Transverse colon (tissue), 4 donors: ENCODE data around the gene PNO1. TPM values are rescaled to one million over a fixed set of nuclear protein-coding genes. Genes with fewer than 3 reads are reported as not detected.

Experiments
- DNase-seq: peaks from one replicate; pipeline ENCODE4 v3.0.0-alpha.2; 2019
- H3K27ac ChIP-seq, 4 donors: fragments of 200-600 bp; sonication (generic); 2 replicates each; pipeline ENCODE4 v1.5.1; 2016 to 2018; ENCODE audit warnings: inconsistent platforms in 4 of 4
- H3K27me3 ChIP-seq: fragments of 200-600 bp; sonication (generic); 2 replicates; pipeline ENCODE4 v1.5.1; 2017; ENCODE audit warnings: inconsistent platforms
- H3K36me3 ChIP-seq, 4 donors: fragments of 200-600 bp; sonication (generic); 2 replicates each; pipeline ENCODE4 v1.5.1; 2017 to 2019; ENCODE audit warnings: inconsistent platforms in 4 of 4
- H3K4me1 ChIP-seq, 4 donors: fragments of 200-600 bp; sonication (generic); 2 replicates each; pipeline ENCODE4 v1.5.1; 2017 to 2020; ENCODE audit warnings: inconsistent platforms in 4 of 4
- H3K4me3 ChIP-seq, 4 donors: fragments of 200-600 bp; sonication (generic); 1 replicate in 1 of 4; 2 replicates in 3 of 4; pipeline versions ENCODE4 v1.5.1 to v1.6.1; 2017 to 2019; ENCODE audit warnings: inconsistent platforms in 4 of 4
- H3K9me3 ChIP-seq, 2 donors: fragments of 200-600 bp; sonication (generic); 2 replicates each; pipeline ENCODE4 v1.5.1; 2017 to 2019; ENCODE audit warnings: inconsistent platforms in 2 of 2
- EP300 ChIP-seq: sonication (generic); formaldehyde crosslinking; IDR thresholded peaks from one replicate; pipeline ENCODE4 v1.6.1; 2017; ENCODE audit warnings: antibody characterized with exemption, low read depth
- POLR2A ChIP-seq: fragments of 450-650 bp; IDR thresholded peaks from one replicate; pipeline ENCODE4 v1.6.1; 2016; ENCODE audit warnings: antibody characterized with exemption, mild to moderate bottlenecking, moderate library complexity
- POLR2AphosphoS5 ChIP-seq, 3 donors: sonication (generic); formaldehyde crosslinking; IDR thresholded peaks; one replicate each; pipeline ENCODE4 v1.6.1; 2016; ENCODE audit warnings: antibody characterized with exemption in 3 of 3
- WGBS, 2 donors: methylation state at CpG; one replicate each; pipeline ENCODE4 v1.1.5; 2018; ENCODE audit warnings: low coverage in 1 of 2; 5-methylcytosine and 5-hydroxymethylcytosine counted together
- in situ Hi-C, 4 donors: fragments of 200-750 bp; cut with MboI; loops; one replicate each; pipeline versions ENCODE4 v1.15.0 to v1.15.1; 2017; ENCODE audit warnings: low sequenced_read_pairs in 3 of 4, low pct_ligation_motif_present in 1 of 4, low pct_unique_long_range_greater_than_20kb in 1 of 4
- intact Hi-C: fragments of 100-400 bp; cut with DNase I; formaldehyde crosslinking; loops from one replicate; pipeline ENCODE4 v1.15.1; 2023; ENCODE audit warnings: low total_unique reads
- total RNA-seq, 4 donors: library from RNA; depleted of rRNA; stranded (reverse); fragments of >200 nt; gene quantifications; one replicate each; pipeline ENCODE4 v1.1.0, GENCODE V29; 2016
- TF ChIP-seq, protein P1 (sequence below), 5 experiments: fragments of 200-600 bp in 3 of 5; fragments of 450-650 bp in 2 of 5; sonication (generic) in 3 of 5; IDR thresholded peaks; 1 replicate in 2 of 5; 2 replicates in 3 of 5; pipeline ENCODE4 v1.5.1; 2016 to 2017; ENCODE audit warnings: antibody characterized with exemption in 5 of 5, inconsistent platforms in 3 of 5, mild to moderate bottlenecking in 2 of 5, moderate library complexity in 1 of 5

Gene PNO1
- total RNA-seq, 4 donors from 2014 or later: 1.9 to 20.9 (median 7.4) TPM

DNA sequence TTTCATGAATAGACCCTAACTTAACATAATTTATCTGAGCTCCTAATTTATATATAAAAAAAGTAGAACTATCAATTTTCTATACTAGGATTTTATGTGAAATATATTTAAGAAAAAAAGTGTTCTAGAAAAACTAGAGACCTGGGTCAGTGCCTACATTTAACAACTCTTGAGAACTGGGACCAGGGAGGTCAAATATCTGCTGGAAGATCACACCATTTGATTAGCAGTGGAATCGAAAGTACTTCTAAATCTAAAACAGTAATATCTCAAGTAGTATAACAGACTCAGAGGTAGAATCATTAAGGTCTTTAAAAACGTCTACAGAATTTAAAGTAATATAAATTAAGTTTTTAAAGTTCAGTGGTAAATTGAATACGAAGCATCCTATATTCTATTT is 60.0 kb downstream of the PNO1 start:
- no peak overlapping the region for H3K4me3 ChIP-seq
- in situ Hi-C loops: no loop called here
- TF ChIP-seq POLR2AphosphoS5 (IDR thresholded peaks at IDR 0.05) (no peak), EP300 (no peak), POLR2A (no peak)
- TF ChIP-seq, protein P1, sequence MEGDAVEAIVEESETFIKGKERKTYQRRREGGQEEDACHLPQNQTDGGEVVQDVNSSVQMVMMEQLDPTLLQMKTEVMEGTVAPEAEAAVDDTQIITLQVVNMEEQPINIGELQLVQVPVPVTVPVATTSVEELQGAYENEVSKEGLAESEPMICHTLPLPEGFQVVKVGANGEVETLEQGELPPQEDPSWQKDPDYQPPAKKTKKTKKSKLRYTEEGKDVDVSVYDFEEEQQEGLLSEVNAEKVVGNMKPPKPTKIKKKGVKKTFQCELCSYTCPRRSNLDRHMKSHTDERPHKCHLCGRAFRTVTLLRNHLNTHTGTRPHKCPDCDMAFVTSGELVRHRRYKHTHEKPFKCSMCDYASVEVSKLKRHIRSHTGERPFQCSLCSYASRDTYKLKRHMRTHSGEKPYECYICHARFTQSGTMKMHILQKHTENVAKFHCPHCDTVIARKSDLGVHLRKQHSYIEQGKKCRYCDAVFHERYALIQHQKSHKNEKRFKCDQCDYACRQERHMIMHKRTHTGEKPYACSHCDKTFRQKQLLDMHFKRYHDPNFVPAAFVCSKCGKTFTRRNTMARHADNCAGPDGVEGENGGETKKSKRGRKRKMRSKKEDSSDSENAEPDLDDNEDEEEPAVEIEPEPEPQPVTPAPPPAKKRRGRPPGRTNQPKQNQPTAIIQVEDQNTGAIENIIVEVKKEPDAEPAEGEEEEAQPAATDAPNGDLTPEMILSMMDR (IDR thresholded peaks at IDR 0.05): no peak

DNA sequence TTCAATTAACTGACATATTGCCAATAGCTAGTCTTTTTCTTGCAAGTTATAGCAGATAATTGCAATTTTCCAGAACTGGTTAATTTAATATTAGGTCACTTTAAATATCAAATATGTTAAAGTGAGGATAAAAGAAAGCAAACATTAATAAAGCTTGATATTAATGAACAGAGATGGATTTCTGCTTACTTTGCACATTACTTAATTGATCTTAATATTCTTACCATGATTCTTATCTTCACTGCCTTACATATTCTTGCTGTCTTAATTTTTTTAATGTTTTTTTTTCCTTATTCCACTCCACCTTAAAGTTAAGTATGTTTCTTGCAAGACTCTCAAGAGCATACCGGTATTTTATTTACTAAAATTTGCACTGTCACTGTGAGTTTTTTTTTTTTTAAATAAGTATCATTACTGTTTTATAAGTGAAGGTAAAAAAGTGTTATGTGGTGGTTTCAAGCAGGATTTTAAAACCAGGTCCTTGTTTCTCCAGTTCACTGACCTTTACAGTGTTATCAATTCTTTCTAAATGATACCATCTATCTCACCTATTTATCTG is 60.7 kb downstream of the PNO1 start:
- intact Hi-C loops: no loop called here
- 29 to 56% methylated on average over 1 of the region's 1 CpG for WGBS, 2 donors
- in situ Hi-C loops: no loop called here
- TF ChIP-seq POLR2AphosphoS5 (IDR thresholded peaks at IDR 0.05) (no peak), POLR2A (no peak), EP300 (no peak)
- TF ChIP-seq, protein P1 (IDR thresholded peaks at IDR 0.05): no peak
- Histone ChIP-seq H3K27ac (no peak overlapping the region), H3K9me3 (no peaks in the 10 kb centered on the region), H3K4me1 (peaks cover 6 to 61% (median 20%) of the 10 kb centered on the region in 4 donors), H3K4me3 (no peak overlapping the region), H3K36me3 (peaks cover 0 to 5% (median 0%) of the 10 kb centered on the region in 4 donors), H3K27me3 (no peaks in the 10 kb centered on the region)
- DNase-seq: no peak

More for the DNA sequence above, 60.0 kb downstream of the PNO1 start:
- H3K4me1 ChIP-seq: peaks cover 6 to 55% (median 18%) of the 10 kb centered on the region in 4 donors
- H3K9me3 ChIP-seq: no peaks in the 10 kb centered on the region
- no peak for DNase-seq
- peaks cover 0 to 5% (median 0%) of the 10 kb centered on the region in 4 donors for H3K36me3 ChIP-seq
- 59 to 78% methylated on average over 3 of the region's 3 CpGs for WGBS, 2 donors
- intact Hi-C loops: no loop called here
- H3K27me3 ChIP-seq: no peaks in the 10 kb centered on the region
- H3K27ac ChIP-seq: no peak overlapping the region

DNA sequence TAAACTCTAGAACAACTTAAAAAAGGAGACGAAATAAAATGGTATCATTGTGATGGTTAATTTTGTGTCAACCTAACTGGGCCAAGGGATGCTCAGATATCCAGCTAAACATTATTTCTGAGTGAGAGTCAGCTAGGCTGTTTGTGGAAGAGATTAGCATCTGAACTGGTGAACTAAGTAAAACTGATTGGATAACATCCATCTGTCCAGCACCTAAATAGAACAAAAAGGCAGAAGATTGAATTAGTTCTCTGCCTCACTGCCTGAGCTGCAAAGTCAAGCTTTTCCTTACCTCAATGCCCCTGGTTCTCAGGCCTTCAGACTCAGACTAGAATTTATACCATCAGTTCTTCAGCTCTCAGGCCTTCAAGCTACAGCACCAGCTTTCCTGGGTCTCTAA is 64.6 kb downstream of the PNO1 start:
- H3K4me1 ChIP-seq: peaks cover 0 to 75% (median 30%) of the 10 kb centered on the region in 4 donors
- H3K9me3 ChIP-seq: no peaks in the 10 kb centered on the region
- DNase-seq: no peak
- TF ChIP-seq, protein P1 (IDR thresholded peaks at IDR 0.05): no peak
- TF ChIP-seq POLR2AphosphoS5 (IDR thresholded peaks at IDR 0.05) (no peak), EP300 (no peak)
- WGBS, 2 donors: 92% methylated on average over 1 of the region's 1 CpG
- no peak overlapping the region for H3K4me3 ChIP-seq
- H3K36me3 ChIP-seq: no peaks in the 10 kb centered on the region
- intact Hi-C loops (no loop called here), in situ Hi-C loops (no loop called here)
- H3K27ac ChIP-seq: no peak overlapping the region
- H3K27me3 ChIP-seq: no peaks in the 10 kb centered on the region

DNA sequence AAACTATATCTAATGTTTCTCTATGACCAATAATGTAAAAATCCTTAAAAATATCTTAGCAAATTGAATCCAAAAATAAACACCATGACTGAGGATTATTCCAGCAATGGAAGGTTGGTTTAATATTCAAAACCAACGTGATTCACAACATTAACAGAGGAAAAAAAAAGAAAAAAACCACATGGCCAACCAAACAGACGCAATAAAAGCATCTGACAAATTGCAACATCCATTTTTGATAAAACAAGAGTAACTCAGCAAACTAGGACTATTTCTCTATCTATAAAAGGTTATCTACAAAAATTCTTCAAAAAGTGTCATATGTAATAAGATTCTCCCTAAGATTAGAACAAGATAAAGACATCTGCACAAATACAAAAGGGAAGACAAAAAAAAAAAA is 65.7 kb downstream of the PNO1 start:
- Histone ChIP-seq H3K36me3 (no peaks in the 10 kb centered on the region), H3K27me3 (no peaks in the 10 kb centered on the region), H3K9me3 (no peaks in the 10 kb centered on the region), H3K4me1 (peaks cover 0 to 73% (median 31%) of the 10 kb centered on the region in 4 donors), H3K4me3 (no peak overlapping the region), H3K27ac (no peak overlapping the region)
- intact Hi-C loops: no loop called here
- no peak for DNase-seq
- WGBS, 2 donors: 39 to 51% methylated on average over 2 of the region's 2 CpGs
- TF ChIP-seq POLR2AphosphoS5 (IDR thresholded peaks at IDR 0.05) (no peak), POLR2A (no peak), EP300 (no peak)
- TF ChIP-seq, protein P1 (IDR thresholded peaks at IDR 0.05): no peak
- in situ Hi-C loops: no loop called here
